Measurements from ENCODE around the gene TCHP.
A peak's percentile ranks its signal among the peaks of the same experiment; 100 is the strongest.
"Not testable (repeated sequence)": the region's sequence is repeated elsewhere in the genome, so short reads cannot be mapped to it uniquely, and the experiment has no call there.

Gene TCHP, protein sequence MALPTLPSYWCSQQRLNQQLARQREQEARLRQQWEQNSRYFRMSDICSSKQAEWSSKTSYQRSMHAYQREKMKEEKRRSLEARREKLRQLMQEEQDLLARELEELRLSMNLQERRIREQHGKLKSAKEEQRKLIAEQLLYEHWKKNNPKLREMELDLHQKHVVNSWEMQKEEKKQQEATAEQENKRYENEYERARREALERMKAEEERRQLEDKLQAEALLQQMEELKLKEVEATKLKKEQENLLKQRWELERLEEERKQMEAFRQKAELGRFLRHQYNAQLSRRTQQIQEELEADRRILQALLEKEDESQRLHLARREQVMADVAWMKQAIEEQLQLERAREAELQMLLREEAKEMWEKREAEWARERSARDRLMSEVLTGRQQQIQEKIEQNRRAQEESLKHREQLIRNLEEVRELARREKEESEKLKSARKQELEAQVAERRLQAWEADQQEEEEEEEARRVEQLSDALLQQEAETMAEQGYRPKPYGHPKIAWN
- total RNA-seq, result 20.0 to 46.1 (median 41.0) reads per million in 4 donors

DNA sequence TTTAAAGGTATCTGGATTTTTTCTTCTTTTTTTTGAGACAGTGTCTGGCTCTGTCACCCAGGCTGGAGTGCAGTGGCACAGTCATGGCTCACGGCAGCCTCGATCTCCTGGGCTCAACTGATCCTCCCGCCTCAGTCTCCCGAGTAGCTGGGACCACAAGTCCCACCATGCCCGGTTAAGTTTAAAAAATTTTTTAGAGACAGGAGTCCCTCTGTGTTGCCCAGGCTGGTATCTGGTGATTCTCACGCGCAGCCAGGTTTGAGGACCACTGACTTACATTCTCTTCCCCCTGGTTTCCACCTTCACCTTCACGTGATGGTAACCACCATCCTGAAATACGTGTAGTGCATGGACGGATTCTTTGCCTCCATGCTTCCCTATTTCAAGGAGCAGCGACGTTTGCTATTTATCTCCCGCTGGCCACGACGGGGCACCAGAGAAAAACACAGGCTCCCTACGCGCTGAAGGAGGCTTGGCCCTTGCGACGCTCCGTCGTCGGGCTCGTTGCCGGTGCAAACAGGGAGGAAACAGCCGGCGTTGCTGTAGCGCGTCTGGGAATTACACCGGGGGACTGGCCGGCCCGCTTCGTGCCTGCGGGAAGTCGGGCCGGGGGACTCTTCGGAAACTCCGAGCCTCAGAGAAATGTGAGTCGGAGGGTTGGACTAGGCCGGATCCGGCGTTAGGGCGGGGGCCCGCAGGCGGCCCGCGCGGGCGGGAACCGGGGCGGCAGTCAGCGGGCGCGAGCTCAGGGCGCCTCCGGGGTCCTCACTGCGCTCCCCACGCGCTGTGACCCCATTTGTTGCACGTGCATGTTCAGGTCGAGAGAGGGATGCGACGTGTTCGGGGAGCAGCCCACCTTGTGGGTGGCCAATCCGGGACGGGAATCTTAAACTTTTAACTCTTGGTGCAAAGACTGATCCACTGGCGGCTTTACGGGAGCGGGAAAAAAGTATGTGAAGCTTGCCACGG is at the start of gene TCHP:
TSS of gene TCHP (plus strand) at position 492 of the 969 bp plus-strand sequence. CDS start 2,753 bp downstream, outside the sequence.
- peak; percentile 42 to 81 (median 63) for DNase-seq

DNA sequence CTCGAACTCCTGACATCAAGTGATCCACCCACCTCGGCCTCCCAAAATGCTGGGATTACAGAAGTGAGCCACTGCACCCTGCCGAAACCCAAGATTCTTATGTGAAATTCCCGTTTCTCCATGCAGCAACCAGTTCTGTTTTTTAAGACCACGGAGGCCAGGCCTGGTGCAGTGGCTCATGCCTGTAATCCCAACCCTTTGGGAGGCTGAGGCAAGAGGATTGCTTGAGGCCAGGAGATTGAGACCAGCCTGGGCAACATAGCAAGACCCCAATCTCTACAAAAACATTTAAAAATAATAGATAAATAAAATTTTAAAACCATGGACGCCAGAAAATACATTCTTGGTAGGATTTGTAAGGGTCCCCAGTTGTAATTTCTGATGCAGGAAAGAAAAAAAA is 49.6 kb upstream of the TCHP start:
- DNase-seq, result not testable (repeated sequence)

DNA sequence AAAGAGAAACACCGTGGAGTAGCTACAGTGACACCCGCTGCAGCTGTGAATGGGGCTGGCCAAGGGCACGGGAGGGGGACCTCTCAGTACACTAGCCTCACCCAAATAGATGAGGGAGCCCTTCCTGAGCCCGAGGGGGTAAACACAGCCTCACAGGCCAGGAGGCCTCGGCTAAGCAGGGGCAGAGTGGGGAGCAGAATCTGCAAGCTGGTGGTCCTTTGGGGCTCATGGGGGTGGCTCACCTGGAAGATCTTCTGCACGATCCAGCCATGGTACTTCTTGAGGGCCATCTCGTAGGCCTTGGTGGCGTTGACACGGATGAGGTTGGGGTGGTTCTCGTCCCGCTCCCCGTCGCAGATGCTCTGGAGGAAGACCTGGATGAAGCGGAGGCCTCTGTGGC is 44.7 kb upstream of the TCHP start:
- DNase-seq, result no peak

DNA sequence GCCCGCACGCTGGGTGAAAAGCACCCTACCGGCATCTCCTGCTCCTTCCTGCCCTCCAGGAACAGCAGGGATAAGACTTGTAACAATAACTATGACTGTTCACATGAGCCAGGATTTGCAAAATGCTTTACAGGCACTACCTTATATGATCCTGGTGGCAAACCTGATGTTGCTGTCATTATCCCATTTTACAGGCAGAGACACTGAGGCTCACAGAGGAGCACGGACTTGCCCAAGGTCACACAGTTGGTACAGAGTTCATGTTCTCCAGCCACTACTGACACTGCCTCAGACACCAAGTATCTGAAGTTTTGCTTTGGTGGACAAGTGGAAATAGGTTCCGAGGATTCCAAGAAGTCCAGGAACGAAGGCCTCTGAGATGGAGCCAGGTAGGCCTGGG is 42.4 kb upstream of the TCHP start:
- DNase-seq, result no peak

DNA sequence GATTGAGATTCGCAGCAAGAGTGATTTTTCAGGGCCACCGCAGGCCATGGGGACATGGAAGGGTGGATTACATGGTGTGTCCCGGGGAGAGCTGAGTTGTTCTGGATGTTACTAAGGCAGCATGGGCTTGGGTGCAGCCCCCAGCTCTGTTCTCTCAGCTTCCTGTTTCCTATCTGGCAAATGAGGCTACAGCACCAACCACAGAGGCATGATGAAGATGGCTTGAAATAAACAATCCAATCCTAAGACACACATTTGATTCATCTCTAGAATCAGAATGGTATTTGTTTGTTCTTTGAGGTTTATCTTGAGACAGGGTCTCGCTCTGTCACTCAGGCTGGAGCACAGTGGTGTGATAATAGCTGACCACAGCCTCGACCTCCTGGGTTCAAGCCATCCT is 41.3 kb upstream of the TCHP start:
- no peak for DNase-seq

DNA sequence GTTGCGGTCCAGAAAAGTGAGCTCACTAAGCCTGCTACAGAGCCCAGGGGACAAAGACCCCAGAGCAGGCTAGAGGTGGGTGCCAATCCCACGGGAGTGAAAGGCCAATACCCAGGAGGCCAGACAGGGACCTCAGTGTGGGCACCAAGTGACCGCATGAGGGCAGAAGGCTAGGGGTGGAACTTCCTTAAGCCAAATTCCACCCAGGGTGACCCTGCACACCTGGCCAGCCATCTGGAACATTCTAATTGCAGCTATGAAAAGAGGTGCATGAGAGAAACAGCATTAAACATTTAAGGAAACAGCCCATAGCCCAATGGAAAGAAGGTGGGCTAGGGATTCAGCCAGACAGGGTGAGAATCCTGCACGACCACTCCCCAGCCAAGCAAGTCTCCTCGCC is 39.1 kb upstream of the TCHP start:
- DNase-seq, result no peak

DNA sequence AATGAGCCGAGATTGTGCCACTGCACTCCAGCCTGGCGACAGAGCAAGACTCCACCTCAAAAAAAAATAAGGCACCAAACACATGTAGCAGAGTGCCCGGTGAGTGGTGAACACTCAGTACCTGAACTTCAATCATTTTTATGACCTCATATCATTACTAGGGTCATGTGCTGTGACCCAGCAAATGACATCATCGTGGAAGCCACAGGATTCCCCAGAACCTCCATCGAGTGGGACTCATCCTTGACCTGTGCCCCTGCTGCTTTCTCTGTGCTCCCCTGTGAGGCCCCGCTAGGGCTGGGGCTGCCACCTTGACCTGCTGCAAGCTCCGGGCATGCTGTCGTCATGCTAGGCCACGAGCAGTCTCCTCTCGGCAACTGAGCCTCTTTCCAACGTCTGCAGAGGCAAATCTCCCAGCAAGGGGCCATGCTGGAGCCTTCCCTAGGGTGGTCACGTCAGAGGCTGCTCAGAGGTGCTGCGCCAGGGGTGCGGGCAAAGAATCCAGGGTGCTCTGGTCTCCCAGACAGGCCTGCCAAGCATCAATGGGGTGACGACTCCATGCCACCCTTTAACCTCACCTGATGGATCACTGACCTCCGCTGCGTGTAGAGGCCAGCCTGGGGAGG is 38.3 kb upstream of the TCHP start:
- no peak for DNase-seq

DNA sequence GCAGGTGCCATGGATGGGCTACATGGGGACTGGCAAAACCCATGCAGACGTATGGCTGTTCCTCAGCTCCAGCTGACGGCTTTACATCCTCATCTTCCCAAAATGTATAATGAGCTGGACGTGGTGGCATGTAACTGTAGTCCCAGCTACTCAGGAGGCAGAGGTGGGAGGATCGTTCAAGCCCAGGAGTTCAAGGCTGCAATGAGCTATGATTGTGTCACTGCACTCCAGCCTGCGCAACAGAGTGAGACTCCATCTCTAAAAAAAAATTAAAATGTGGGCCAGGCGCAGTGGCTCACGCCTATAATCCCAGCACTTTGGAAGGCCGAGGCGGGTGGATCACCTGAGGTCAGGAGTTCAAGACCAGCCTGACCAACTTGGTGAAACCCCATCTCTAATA is 37.6 kb upstream of the TCHP start:
- not testable (repeated sequence) for DNase-seq

DNA sequence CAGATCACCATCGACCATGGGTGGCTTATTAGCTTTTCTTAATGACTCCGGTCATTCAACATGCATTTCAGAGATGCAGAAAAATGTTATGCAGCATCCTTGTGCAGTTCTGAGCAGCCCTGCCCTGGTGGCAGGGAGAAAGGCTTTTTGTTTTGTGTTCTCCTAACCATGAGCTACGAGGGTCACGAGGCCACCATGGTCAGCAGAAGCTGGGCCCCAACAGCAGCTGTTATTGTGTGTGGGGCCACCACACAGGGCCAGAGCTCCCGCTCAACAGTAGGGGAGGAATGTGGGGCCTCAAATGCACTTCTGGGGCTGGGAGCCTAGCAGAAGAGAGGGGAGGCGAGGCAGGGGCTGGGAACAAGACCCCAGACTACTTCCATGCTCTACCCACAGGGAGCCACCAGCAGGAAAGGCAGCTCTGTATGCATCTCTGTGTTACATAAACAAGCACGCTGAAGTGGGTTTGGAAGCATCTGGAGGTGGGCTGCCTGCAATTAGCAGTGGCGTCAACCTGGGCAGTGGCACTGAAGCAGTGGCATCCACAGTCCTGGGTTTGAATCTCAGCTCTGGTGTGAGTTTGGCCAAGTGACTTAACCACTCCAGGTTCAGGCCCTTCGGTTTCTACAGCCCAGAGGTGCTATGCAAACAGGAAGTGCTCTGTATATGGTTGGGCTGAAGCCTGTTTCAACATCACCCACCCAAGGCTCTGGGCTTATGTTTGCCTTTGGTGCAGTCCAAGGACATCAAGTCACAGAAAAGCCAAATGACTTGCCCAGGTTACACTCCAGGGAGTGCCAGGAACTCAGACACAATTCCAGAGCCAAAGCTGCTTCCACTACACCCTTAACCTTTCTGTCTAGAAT is 36.0 kb upstream of the TCHP start:
- DNase-seq, result peak in 1 of 5 donors; percentile 29

DNA sequence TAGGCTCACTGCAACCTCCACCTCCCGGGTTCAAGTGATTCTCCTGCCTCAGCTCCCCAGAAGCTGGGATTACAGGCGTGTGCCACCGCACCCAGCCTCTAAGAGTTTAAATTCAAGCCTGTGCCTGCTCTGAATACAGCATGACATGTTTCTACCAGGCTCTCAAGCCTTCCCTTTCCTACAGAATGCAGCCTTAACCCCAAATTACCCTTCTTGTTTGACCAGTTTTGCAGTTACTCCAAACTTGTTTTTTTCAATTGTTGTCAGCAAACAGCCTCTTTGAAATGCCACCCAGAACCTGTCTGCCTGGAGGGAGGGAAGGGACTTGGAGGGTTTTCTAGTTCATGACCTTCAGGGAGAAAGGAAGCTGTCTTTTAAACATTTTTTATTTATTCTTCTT is 35.2 kb upstream of the TCHP start:
- DNase-seq, result no peak

DNA sequence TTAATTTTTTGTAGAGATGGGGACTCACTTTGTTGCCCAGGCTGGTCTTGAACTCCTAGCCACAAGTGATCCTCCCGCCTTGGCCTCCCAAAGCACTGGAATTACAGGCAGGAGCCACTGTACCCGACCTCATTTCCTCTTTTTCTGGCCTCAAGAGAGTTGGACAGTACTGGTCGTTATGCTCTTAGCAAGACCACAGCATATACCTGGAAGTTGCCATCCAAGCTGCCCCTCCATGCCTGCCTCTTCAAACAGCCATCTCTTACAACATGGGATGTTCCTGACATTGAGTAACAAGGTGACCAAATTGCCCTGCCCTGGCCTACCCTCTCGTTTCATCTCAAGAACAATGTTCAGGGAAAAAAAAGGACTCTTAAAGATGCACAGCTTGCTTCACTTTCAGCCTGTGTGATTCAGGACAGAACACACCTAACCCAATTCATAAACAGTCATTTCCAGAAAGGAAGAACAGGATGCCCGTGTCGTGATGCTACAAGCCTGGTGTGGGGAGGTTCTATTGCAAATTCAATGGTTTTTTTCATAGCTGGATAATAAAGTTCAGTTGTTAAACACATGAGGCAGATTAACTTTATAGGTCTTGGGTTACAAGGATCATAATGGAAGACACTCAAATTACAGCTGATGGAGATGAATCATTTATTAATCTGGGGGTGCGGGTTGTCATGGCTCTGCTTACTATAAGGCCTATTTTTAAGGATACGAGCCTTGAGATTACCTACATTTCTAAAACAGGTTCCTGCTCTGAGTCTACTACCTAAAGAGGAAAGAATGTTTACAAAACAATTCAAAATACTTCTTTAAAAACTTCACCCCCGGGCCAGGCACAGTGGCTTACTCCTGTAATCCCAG is 31.7 kb upstream of the TCHP start:
- DNase-seq, result peak in 1 of 5 donors; percentile 37

DNA sequence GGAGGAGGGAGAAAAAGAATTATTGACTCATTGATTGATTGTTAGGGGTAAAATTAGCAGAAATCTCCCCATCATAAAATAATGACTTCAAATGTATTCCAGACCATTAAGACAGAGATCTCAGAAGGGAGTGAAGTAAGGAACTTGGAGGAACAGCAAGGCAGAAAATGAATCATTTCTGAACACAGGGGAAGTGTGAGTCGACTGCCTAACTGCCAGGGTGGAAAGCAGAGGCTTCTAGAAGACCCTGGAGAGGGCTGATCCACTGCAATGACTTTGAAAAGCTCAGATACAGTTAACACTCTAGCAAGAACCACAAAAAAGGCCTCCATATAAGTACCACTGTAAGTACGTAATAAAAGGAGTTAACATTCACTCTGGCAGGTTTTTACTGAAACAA is 29.4 kb upstream of the TCHP start:
- no peak for DNase-seq

DNA sequence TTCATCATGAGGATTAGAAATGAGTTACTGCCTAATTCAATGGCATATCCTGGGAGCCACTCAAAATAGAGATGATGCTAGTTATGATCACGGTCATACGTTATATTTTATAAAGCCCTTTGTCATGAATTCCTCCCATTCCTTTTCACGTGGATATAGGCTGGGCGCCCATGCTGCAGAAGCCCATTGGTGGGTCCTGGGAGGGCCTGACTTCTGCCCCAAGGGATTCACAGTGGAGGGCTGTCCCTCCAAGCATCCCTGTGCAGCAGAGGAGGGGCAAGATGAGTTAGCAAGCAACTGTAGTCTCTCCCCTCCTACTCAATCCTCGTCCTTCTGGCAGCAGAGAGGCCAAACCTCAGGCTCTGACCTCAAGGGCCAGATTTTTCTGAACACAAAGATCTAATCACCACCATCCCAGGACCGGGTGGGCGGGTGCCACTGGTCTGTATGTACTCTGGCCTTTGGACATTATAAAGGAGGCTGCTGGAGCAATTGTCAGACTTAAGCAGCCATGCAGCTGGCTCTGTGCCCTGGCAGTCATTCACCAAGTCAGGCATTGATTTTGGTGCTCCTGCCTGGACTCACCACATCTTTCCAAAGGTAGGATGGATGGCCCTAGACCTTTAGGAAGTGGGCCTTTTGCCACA is 28.3 kb upstream of the TCHP start:
- DNase-seq, result no peak

DNA sequence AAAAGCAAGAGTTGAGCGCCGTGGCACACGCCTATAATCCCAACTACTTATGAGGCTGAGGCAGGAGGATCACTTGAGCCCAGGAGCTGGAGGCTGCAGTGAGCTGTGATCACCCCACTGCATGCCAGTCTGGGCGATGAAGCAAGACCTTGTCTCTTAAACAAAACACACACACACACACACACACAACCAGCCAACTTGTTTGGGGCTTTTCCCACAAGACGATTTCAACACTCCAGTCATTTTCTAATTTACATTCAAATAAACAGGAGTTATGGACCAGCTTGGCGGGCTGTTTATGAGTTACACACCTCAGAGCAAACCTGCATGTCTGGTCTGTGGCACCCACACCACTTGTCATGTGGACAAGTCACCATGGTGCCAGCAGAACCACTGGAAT is 26.4 kb upstream of the TCHP start:
- no peak for DNase-seq

DNA sequence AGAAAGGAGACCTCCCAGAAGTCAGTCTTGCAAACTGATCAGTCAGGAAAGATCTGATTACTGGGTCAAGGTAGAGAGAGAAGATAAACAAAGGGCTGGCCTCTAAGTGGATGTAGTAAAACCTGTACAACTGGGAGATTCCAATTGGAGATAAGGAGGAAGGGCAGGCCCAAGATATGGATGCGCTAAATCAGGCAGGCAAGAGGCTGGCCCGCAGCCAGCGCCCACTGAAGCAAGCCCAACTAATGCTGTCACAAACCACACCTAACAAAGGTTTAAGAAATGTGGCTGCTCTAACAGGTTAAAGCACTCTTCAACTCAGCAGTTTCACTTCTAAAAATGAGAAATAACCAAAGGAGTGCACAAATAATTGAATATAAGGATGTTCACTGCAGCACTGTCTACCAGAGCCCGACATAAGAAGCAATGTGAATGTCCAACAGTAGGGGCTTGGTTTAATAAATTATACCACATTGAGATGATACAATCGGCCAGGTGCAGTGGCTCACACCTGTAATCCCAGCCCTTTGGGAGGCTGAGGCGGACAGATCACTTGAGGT is 24.4 kb upstream of the TCHP start:
- DNase-seq, result no peak

DNA sequence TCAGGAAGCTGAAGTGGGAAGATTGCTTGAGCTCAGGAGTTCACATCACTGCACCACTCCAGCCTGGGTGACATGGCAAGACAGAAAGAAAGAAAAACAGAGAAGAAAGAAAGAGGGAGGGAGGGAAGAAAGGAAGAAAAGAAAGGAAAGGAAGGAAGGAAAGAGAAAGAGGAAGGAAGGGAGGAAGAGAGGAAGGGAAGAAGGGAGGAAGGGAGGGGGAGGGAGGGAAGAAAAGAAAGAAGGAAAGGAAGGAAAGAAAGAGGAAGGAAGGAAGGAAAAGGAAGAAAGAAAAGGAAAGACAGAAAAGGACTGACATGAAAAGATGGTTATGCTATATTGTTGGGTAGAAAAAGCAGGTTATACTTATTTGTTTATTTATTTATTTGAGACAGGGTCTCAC is 23.7 kb upstream of the TCHP start:
- no peak for DNase-seq

DNA sequence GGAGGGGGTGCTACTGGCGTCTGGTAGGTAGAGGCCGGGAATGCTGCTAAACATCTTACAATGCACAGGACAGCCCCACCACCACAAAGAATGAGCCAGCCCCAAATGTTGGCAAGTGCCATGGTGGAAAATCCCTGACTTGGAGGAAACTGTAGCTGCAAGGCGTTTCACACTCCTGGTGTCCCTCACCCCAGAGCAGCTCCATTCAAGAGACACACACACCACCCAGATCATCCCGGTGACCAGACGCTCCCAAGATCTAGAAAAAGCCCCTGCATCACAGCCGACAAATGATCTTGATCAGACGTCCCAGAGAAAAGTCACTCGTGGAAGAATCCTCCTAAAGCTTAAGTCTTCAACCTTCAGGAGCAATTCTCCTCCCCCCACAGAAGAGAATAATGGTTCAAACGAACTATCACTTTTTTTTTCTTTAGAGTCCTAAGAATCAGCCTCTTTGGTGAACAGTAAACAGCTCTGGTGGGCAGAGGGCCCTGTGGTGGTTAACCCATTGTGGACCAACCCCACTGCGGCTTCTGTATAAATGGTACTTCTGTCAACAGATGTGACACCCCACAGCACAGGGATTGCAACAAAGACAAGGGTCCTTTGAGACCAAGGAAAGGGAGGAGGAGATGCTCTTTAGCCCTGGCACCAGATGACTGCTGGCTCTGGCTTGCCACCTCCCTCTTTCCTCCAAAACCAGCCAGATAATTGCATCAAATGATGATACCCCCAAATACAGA is 22.4 kb upstream of the TCHP start:
- no peak for DNase-seq

DNA sequence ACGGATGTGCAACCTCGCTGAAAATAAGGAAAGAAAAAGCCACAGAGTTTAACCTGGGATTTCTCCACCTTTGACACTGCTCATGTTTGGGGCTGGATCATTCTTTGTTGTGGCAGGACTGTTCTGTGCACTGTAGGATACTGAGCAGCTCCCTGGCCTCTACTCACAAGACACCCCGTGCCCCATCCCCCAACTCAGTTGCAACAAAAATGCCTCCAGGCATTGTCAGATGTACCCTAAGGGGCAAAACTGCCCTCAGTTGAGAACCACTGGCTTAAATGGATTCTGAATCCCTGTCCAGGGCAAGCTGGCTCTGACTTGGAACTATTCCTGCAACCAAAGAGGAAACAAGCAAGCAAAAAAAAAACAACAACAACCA is 21.8 kb upstream of the TCHP start:
- DNase-seq, result no peak

DNA sequence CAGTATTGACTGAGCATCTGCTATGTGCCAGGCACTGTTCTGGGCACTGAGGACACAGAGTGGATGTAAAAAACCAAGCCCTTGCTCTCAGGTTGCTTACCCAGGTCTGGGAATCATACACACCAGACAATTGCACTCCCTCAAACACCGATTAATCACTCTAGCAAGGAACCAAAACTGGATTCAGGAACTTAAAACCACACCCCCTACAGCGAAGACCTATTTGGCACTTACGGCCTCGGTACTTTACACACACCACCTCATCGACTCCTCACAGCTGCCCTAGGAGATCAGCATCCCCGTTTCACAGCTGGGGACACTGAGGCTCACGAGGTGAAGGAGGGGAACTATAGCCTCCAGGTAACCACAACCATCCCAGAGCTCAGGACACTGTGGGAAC is 21.3 kb upstream of the TCHP start:
- no peak for DNase-seq
